ENCODE results near the gene SMOC2. TPM values are rescaled to one million over a fixed set of nuclear protein-coding genes. Genes with fewer than 3 reads are reported as not detected.

The SMOC2 gene
- total RNA-seq, 4 donors from 2014 or later, result 30.5 to 52.4 (median 37.9) TPM

DNA sequence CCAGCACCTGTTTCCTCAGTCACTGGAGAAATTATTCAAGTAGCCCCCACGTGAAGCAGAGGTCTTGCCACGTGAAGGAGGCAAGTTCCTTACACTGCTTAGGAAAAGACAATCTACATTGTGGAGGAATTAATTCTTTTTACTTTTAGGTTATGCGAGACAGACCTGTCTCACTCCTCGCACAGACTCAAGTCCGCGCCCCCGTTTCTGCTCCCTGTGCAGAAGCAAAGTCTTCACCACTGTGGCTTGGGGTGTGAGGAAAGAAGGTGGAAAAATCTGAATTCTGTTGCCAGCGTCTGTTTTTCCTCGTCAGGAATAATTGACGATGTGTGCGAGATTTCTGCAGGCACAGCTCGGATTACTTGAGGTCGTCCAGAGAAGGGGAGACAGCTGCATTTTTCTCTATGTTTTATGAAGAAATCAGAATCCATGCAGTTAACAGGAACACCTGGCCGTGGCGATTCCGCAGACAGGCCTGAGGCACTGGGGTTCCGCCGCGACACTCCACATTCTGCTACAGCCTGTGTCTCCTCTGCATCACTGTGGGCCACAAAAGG is 185.1 kb downstream of the SMOC2 start:
- TF ChIP-seq, protein P1, sequence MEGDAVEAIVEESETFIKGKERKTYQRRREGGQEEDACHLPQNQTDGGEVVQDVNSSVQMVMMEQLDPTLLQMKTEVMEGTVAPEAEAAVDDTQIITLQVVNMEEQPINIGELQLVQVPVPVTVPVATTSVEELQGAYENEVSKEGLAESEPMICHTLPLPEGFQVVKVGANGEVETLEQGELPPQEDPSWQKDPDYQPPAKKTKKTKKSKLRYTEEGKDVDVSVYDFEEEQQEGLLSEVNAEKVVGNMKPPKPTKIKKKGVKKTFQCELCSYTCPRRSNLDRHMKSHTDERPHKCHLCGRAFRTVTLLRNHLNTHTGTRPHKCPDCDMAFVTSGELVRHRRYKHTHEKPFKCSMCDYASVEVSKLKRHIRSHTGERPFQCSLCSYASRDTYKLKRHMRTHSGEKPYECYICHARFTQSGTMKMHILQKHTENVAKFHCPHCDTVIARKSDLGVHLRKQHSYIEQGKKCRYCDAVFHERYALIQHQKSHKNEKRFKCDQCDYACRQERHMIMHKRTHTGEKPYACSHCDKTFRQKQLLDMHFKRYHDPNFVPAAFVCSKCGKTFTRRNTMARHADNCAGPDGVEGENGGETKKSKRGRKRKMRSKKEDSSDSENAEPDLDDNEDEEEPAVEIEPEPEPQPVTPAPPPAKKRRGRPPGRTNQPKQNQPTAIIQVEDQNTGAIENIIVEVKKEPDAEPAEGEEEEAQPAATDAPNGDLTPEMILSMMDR (IDR thresholded peaks at IDR 0.05; ENCODE audit: low read depth), result no peak

DNA sequence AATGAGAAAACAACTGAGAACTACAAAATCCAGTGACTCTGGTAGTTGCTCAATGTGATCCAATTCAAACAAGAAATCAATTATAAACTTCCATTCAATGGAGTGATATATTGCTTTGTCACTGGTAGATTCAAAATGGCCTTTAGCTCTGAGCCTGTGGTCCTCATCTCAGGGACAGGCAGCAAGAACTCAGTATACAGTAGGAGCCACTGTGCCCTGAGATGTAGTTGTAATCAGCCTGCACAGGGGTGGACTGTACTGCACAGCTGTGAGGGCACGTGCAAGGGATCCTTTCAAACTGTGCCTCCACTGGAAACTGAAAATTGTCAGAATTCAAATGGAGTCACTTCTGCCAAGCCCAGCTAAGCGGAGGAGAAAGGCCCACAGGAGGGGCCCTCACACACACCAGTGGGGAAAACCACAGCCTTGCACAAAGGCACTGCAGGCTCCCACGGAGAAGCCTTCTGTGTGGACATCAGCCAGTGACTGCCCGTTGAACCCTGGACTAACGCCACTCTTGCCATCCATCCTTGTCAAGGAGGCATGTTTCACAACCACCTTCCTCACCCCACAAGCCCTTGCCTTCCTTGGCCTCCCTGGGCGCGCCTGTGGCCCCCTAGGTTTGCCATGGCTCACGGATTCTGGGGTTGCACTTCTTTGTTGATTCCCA is 186.7 kb downstream of the SMOC2 start:
- TF ChIP-seq, protein P1 (IDR thresholded peaks at IDR 0.05; ENCODE audit: low read depth), result no peak

DNA sequence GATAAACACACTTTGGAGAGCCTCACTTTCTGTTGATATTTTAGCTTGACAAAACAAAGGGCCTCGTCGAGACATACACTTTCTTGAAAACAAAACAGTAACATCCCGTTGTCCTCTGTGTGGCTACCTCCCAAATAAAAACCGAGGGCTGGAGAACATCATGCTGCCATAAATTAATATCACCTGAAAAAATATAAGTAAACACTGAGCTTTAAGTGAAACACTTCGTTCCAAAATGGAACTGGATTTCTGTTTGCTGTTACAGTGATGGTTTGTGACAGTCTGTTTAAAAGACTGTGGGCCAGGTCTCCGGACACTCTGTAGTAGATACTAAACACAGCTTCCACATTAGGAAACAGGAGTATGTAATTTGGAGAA is 187.2 kb downstream of the SMOC2 start:
- TF ChIP-seq, protein P1 (IDR thresholded peaks at IDR 0.05; ENCODE audit: low read depth), result no peak

DNA sequence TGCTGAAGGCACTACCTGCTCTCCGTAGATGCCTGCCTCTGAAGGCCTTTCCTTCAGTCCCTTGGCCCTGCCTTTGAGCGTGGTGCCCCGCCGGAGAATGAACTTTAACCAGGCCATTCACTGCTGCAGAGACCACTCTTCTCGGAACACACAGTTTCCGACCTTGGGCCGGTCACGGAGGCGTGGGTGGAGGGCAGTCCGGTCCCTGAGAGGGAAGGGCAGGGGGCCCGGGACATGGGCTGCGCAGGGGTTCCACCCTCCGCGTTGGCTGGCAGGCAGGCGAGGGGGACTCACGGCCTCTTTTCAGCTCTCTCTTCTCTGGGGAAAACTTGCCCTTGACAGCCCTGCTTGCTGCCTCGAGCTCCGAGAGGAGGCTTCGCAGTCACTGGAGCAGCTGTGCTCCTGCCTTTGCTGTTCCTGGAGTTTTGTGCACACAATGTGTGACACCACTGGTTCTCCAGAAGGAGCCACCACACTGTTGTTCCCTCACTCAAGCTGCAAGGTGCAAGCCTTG is 187.8 kb downstream of the SMOC2 start:
- TF ChIP-seq, protein P1 (IDR thresholded peaks at IDR 0.05; ENCODE audit: low read depth), result no peak

DNA sequence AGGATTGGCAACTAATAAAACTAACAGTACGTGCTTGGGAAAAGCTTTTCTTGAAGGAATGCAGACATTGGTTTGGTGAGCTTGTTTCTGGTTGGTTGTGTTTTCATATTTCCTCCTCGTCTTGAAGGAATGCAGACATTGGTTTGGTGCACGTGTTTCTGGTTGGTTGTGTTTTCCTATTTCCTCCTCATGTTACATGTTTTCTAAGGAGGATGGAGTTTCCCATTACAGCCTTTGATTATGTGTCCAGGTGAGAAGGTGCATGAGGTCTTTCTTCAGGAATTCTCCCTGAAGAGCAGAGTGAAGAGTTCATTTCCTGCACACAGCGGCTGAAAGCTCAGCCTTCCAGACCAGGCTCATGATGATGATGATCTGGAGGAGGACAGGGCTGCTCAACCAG is 190.6 kb downstream of the SMOC2 start:
- TF ChIP-seq, protein P1 (IDR thresholded peaks at IDR 0.05; ENCODE audit: low read depth), result no peak

DNA sequence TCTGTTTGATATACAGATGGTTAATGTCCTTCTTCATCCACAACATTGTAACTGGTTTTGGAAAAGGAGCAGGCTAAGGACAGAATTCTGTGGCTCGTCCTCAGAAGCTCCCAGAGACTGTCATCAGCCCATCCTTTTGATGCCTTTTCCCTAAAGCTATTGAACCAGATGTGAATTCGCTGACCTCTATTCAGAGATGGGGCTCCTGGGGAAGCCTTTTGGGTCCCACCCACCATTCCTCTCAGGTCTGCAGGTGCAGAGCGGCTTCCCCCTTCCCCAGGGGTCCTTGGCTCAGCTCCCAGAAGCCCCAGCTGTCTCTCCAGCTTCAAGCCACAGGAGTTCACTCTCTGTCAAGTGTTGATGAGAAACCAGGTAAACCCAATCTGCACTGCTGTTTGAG is 191.7 kb downstream of the SMOC2 start:
- TF ChIP-seq, protein P1 (IDR thresholded peaks at IDR 0.05; ENCODE audit: low read depth), result no peak

DNA sequence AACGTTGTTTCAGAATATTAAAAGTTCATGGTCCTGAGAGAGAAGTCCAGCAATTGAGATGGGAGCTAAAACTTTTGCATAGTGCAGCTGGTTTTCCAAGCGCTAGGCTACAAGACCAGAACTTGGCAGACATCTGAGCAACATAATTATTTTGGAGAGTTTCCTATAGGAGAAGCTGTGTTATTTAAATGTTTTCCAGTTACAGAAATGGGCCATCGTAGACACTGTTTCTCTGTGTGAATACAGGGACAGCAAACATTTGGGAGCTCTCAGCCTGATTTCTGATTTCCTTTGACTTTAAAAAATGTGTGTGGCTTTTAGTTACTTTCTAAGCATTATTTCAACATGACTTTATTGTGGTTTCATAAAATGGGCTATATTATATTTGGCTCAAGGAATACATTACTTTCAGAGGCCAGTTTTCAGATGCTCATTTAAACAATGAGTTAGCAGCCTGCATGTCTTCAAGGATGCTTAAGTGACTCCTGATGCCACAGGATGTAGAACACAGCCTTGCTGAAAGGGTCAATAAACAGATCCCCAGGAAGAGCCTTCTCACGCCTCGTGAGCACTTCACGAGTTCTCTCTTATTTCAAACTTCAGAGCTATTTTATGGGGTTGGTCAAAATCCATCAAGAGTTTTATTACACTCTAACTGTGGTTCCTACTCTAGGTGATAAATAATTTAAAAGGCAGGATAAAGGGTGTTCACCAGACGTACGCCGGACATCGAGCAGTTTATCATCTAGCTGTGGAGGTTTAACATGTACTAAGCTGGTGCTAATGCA is 193.8 kb downstream of the SMOC2 start:
- TF ChIP-seq, protein P1 (IDR thresholded peaks at IDR 0.05; ENCODE audit: low read depth), result no peak
